Gastrocnemius medialis (tissue), 4 donors: ENCODE data around the gene KCNA10. TPM values are rescaled to one million over a fixed set of nuclear protein-coding genes. Genes with fewer than 3 reads are reported as not detected.
"Not testable (repeated sequence)": the region's sequence is repeated elsewhere in the genome, so short reads cannot be mapped to it uniquely, and the experiment has no call there.

ENCODE experiments used
- ATAC-seq, 2 donors: fragments of 150-250 bp; one replicate each; pipeline ENCODE4 v1.9.1; 2016
- DNase-seq, 2 donors: peaks; one replicate each; pipeline ENCODE4 v3.0.0-alpha.2; 2019
- H3K27ac ChIP-seq, 4 donors: fragments of 200-600 bp; sonication (generic); 1 replicate in 1 of 4; 2 replicates in 3 of 4; pipeline ENCODE4 v1.5.1; 2016 to 2018; ENCODE audit warnings: mild to moderate bottlenecking in 2 of 4, moderate library complexity in 1 of 4
- H3K27me3 ChIP-seq, 3 donors: fragments of 200-600 bp; sonication (generic) in 2 of 3; 1 replicate in 1 of 3; 2 replicates in 2 of 3; pipeline versions ENCODE4 v1.5.1 to v1.6.0; 2016 to 2019; ENCODE audit warnings: mild to moderate bottlenecking in 1 of 3, moderate library complexity in 1 of 3
- H3K36me3 ChIP-seq, 2 donors: fragments of 200-600 bp; sonication (generic) in 1 of 2; one replicate each; pipeline ENCODE4 v1.5.1; 2017 to 2018
- H3K4me1 ChIP-seq, 2 donors: fragments of 200-600 bp; sonication (generic) in 1 of 2; one replicate each; pipeline ENCODE4 v1.5.1; 2016 to 2017; ENCODE audit warnings: mild to moderate bottlenecking in 2 of 2
- H3K4me3 ChIP-seq, 4 donors: fragments of 200-600 bp; sonication (generic) in 3 of 4; 1 replicate in 1 of 4; 2 replicates in 3 of 4; pipeline ENCODE4 v1.5.1; 2016 to 2019; ENCODE audit warnings: mild to moderate bottlenecking in 2 of 4
- H3K9me3 ChIP-seq, 3 donors: fragments of 200-600 bp; sonication (generic) in 2 of 3; 1 replicate in 1 of 3; 2 replicates in 2 of 3; pipeline ENCODE4 v1.5.1; 2016 to 2019
- CTCF ChIP-seq, 5 experiments: fragments of 450-650 bp in 3 of 5; fragments of 200-600 bp in 2 of 5; sonication (generic) in 2 of 5; IDR thresholded peaks in 4 of 5; conservative IDR thresholded peaks in 1 of 5; 1 replicate in 4 of 5; 2 replicates in 1 of 5; pipeline ENCODE4 v1.5.1; 2016 to 2019; ENCODE audit warnings: antibody characterized with exemption in 5 of 5, mild to moderate bottlenecking in 3 of 5, moderate library complexity in 3 of 5
- POLR2A ChIP-seq, 2 donors: fragments of 450-650 bp; IDR thresholded peaks; one replicate each; pipeline ENCODE4 v1.6.1; 2017; ENCODE audit warnings: antibody characterized with exemption in 2 of 2, mild to moderate bottlenecking in 2 of 2, moderate library complexity in 2 of 2
- in situ Hi-C, 4 donors: fragments of 200-750 bp; cut with MboI; loops; one replicate each; pipeline versions ENCODE4 v1.15.0 to v1.8.0; 2017; ENCODE audit warnings: low sequenced_read_pairs in 4 of 4
- intact Hi-C: fragments of 100-400 bp; cut with DNase I; formaldehyde crosslinking; loops from one replicate; pipeline ENCODE4 v1.15.1; 2023; ENCODE audit warnings: low total_unique reads
- total RNA-seq, 4 donors: library from RNA; depleted of rRNA; stranded (reverse); fragments of >200 nt; gene quantifications; one replicate each; pipeline versions ENCODE4 v1.1.0 to v1.2.3, GENCODE V29; 2016

Gene KCNA10
- total RNA-seq, 4 donors from 2014 or later = not detected

- Histone ChIP-seq H3K27me3 (no peaks in the 10 kb centered on the region), H3K4me3 (no peak overlapping the region), H3K27ac (no peak overlapping the region), H3K36me3 (no peaks in the 10 kb centered on the region), H3K4me1 (no peaks in the 10 kb centered on the region), H3K9me3 (no peaks in the 10 kb centered on the region)
- no peak for DNase-seq
- no peak for ATAC-seq
- TF ChIP-seq CTCF (IDR thresholded peaks at IDR 0.05 in 4 of 5, conservative IDR thresholded peaks at IDR 0.05 in 1 of 5) (no peak), POLR2A (IDR thresholded peaks at IDR 0.05) (no peak)
- intact Hi-C loops (no loop called here), in situ Hi-C loops (no loop called here)
Observed at GRCh38 chr1:110515891-110516290, 3.1 kb downstream of the KCNA10 start.

GRCh38 chr1:110515041-110515440 lies 3.9 kb downstream of the KCNA10 start:
- in situ Hi-C loops = no loop called here
- TF ChIP-seq CTCF (IDR thresholded peaks at IDR 0.05 in 4 of 5, conservative IDR thresholded peaks at IDR 0.05 in 1 of 5) = no peak
- TF ChIP-seq POLR2A (IDR thresholded peaks at IDR 0.05) = no peak

GRCh38 chr1:110513511-110513910 lies 5.5 kb downstream of the KCNA10 start:
- no peak for ATAC-seq
- no peak for DNase-seq
- in situ Hi-C loops = no loop called here

More at GRCh38 chr1:110515041-110515440, 3.9 kb downstream of the KCNA10 start:
- H3K9me3 ChIP-seq = no peaks in the 10 kb centered on the region
- no peak overlapping the region for H3K27ac ChIP-seq
- DNase-seq (no peak), ATAC-seq (no peak)
- intact Hi-C loops = no loop called here
- no peaks in the 10 kb centered on the region for H3K27me3 ChIP-seq
- no peaks in the 10 kb centered on the region for H3K4me1 ChIP-seq
- H3K36me3 ChIP-seq = no peaks in the 10 kb centered on the region
- no peak overlapping the region for H3K4me3 ChIP-seq

GRCh38 chr1:110511436-110511835 lies 7.5 kb downstream of the KCNA10 start:
- H3K27me3 ChIP-seq = no peaks in the 10 kb centered on the region
- no peak overlapping the region for H3K4me3 ChIP-seq
- in situ Hi-C loops = no loop called here
- no peaks in the 10 kb centered on the region for H3K36me3 ChIP-seq
- no peaks in the 10 kb centered on the region for H3K4me1 ChIP-seq
- no peak overlapping the region for H3K27ac ChIP-seq
- no peak for TF ChIP-seq POLR2A (IDR thresholded peaks at IDR 0.05)
- no peak for TF ChIP-seq CTCF (IDR thresholded peaks at IDR 0.05 in 4 of 5, conservative IDR thresholded peaks at IDR 0.05 in 1 of 5)
- intact Hi-C loops = no loop called here
- DNase-seq = no peak
- no peaks in the 10 kb centered on the region for H3K9me3 ChIP-seq
- ATAC-seq = no peak

More at GRCh38 chr1:110513511-110513910, 5.5 kb downstream of the KCNA10 start:
- no peaks in the 10 kb centered on the region for H3K4me1 ChIP-seq
- H3K36me3 ChIP-seq = no peaks in the 10 kb centered on the region
- H3K4me3 ChIP-seq = no peak overlapping the region
- H3K27me3 ChIP-seq = no peaks in the 10 kb centered on the region
- no peak overlapping the region for H3K27ac ChIP-seq
- intact Hi-C loops = no loop called here
- TF ChIP-seq POLR2A (IDR thresholded peaks at IDR 0.05) = no peak
- TF ChIP-seq CTCF (IDR thresholded peaks at IDR 0.05 in 4 of 5, conservative IDR thresholded peaks at IDR 0.05 in 1 of 5) = no peak
- no peaks in the 10 kb centered on the region for H3K9me3 ChIP-seq

GRCh38 chr1:110510921-110511320 lies 8.1 kb downstream of the KCNA10 start:
- intact Hi-C loops = not testable (repeated sequence)

More at GRCh38 chr1:110510921-110511320, 8.1 kb downstream of the KCNA10 start:
- ATAC-seq, H3K36me3 ChIP-seq, H3K27ac ChIP-seq, in situ Hi-C loops, H3K4me3 ChIP-seq, DNase-seq, H3K9me3 ChIP-seq, H3K4me1 ChIP-seq, H3K27me3 ChIP-seq: not testable (repeated sequence)
